KBM-7 (cell line): ENCODE results near the gene EGLN1.

Experiments used
- DNase-seq: peaks from one replicate; pipeline ENCODE4 v3.0.0-alpha.2; 2015
- in situ Hi-C: fragments of 300-500 bp; cut with MboI; formaldehyde crosslinking; loops from 2 replicates; pipeline ENCODE4 v1.14.3; 2020; ENCODE audit warnings: low sequenced_read_pairs, low pct_unique_long_range_greater_than_20kb, mixed read lengths

EGLN1 gene

GRCh38 chr1:231423648-231424047 lies 1.6 kb upstream of the EGLN1 start:
- no peak for DNase-seq
- in situ Hi-C loops = no loop called here

DNA sequence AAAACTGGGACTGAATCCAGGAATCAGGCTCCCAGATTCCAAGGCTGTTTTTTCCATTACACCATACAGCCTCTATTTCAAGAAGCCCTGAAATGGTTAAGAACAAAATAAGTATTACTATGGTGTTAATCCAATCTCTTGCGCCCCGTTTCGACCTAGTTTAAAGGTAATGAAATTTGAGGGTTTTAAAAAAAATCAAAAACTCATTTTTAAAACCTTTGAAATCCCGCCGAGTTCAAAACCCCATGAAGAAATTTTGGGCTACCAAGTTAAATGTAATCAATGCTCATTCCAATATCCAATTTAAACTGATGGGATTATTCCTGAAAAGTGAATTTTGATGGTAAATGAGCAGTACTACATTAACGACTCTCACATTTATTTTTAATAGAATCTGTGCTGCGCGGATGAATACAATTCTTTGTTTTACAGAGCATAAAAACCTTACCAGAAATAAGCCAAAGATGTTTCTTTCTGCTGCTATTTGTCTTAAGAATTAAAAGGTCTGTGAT lies 767 bp upstream of the EGLN1 start:
- DNase-seq = no peak
- in situ Hi-C loops = no loop called here

DNA sequence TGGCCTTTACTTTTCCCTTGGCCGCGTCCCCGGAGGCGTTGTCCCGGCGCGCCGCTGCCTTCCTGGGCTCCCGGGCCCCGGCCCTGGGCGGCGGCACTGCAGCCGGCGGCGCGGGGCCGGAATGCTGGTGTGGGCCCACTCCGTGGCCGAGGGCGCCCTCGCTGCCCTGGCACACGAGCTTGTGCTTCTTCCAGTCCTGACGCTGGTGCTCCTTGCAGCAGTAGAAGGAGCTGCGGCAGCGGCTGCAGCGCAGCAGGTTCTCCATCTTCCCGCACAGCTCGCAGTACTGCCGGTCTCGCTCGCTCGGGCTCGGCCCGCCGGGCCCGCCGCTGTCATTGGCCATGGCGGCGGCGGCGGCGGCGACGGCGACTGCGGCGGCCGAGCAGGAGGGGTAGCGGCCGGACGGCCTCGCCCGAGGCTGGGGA lies 529 bp downstream of the EGLN1 start:
- DNase-seq = no peak
- in situ Hi-C loops = no loop called here

DNA sequence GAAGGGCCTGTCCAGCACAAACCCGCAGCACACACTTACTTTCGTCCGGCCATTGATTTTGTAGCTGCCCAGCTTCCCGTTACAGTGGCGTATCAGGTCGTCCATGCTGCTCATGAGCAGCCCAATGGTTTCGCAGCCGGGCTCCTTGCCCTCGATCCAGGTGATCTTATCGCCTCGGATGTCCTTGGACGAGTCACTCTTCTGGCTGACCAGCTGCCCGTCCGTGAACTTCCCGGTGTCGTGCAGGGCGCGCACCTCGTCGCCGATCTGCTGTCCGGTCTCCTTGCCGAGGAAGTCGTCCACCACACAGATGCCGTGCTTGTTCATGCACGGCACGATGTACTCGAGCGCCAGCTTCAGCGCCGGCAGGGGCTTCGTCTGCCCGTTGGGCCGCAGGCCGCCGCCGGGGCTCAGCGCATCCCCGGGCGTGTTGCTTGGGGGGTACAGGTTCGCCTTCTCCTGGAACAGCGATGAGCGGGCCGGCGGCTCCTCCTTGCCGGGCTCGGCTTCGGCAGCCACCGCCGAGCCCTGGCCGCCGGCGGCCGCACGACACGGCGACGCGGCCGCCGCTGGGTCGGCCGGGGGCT lies 1.0 kb downstream of the EGLN1 start:
- in situ Hi-C loops = no loop called here

DNA sequence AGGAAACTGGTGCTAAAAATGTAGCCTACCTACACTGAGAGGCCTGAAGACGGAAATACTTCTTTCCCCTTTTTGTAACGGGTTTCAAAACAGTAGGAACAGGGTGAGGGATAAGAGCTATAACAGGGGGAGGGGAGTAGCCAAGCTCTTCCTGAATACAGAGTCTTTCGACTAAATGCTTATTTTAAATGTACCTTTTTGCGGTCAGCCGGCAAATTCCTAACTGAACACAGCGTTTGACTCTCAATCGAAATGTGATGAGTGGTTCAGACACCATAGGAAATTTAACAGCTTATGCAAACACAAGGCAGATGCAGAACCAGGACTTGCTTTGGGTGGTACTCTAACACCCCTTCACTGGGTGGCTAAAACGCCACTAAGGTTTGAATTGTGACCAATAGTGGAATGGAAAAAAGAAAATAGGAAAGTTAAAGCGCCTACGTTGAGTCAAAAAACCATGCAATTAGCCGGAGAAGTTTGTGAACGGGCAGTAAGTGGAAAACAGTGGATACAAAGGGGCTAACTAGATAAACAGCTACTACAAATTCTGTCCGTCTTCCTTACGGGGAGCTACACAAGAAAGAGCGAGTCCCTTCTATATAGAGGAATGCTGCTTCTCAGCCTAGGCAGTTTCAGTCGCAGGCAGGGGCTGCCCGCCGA lies 1.7 kb downstream of the EGLN1 start:
- DNase-seq = peak; percentile 74
- in situ Hi-C loops = no loop called here

More for the DNA sequence above, 1.0 kb downstream of the EGLN1 start:
- peak; percentile 56 for DNase-seq

DNA sequence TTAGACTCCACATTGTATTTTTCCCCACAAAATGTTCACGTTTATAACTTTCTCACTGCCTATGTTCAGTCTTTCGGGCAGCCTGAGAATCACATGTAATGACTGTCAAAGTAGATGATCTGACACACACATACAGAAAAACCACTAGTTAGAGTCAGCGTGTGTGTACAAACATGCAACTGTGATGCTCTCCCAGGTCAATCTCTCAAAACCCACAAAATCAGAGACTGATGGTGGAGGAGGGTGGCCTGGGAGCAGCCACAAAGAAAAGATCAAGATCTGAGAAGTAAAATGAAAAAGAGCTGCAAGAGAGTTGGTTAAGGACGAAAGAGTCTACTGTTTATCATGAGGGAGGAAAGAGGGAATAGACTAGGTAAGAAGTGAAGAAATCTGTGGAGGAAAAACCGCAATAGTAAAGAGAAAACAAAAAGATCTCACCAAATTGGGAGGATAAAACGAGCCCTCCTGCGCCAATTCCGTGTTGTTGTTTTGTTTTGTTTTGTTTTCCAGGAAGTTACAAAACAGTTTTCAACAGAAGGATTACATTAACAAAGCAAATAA lies 2.3 kb downstream of the EGLN1 start:
- in situ Hi-C loops = no loop called here

DNA sequence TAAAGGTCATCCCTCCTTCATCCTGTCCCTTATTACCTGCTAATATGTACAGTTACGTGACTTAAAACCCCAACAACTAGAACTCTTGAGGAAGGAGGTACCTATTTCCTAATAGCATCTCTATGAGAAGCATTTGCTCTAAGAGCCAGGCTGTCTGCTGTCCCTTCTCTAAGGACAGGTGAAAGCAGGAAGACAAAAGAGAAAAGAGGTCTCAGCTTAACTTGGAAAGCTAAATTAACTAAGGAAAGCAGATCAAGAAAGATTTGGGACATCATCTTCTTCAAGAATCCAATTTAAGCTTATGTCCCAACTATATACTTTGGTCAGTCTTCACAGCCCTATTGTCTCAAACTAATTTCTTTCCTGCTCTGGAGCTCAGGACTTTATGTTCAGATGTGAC lies 2.9 kb downstream of the EGLN1 start:
- no peak for DNase-seq
- in situ Hi-C loops = no loop called here

More for the DNA sequence above, 2.3 kb downstream of the EGLN1 start:
- no peak for DNase-seq

DNA sequence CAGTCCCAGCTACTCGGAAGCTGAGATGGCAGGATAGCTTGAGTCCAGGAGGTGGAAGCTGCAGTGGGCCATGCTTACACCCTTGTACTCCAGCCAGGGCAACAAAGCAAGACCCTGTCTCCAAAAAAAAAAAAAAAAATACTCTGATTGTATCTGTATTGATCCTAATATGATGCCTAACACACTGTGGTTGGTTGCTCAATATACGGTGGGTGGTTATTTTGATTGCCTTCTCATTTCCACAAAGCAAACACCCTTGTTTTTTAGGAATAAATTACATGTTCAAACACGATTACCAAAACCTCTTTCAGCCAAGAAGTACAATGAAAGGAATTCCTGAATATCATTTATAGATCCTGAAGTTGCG lies 3.4 kb downstream of the EGLN1 start:
- no peak for DNase-seq
- in situ Hi-C loops = no loop called here

- no peak for DNase-seq
- in situ Hi-C loops = no loop called here
These were observed 3.9 kb downstream of the EGLN1 start for GRCh38 chr1:231418101-231418740.

GRCh38 chr1:231417513-231417912 lies 4.6 kb downstream of the EGLN1 start:
- in situ Hi-C loops = no loop called here
- DNase-seq = no peak

- in situ Hi-C loops = no loop called here
- no peak for DNase-seq
These were observed 5.2 kb downstream of the EGLN1 start for GRCh38 chr1:231416901-231417300.

DNA sequence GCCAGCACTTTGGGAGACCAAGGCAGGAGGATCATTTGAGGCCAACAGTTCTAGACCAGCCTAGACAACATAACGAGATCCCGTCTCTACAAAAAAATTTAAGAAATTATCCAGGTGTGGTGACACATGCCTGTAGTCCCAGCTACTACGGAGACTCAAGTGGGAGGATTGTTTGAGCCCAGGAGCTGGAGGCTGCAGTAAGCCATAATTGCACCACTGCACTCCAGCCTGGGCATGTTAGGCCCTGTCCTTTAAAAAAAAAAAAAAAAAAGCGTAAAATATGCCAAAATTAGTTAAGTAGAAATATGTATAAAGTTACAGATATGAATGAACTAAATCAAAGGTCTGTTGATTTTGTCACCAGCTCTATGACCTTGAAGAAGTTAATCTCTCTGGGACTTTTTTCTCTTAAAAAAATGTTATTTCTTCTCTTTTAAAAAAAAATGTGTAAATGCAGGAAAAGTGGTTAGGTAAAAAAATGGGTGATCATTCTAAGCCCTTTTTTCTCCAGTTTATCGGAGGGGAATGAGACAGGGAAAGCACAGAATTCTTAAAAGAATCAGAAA lies 7.0 kb downstream of the EGLN1 start:
- no peak for DNase-seq
- in situ Hi-C loops = no loop called here

GRCh38 chr1:231414260-231415016 lies 7.6 kb downstream of the EGLN1 start:
- in situ Hi-C loops = no loop called here
- no peak for DNase-seq

- DNase-seq = no peak
- in situ Hi-C loops = no loop called here
These were observed 8.4 kb downstream of the EGLN1 start for GRCh38 chr1:231413749-231414082.

GRCh38 chr1:231411036-231411531 lies 11.0 kb downstream of the EGLN1 start:
- in situ Hi-C loops = no loop called here

DNA sequence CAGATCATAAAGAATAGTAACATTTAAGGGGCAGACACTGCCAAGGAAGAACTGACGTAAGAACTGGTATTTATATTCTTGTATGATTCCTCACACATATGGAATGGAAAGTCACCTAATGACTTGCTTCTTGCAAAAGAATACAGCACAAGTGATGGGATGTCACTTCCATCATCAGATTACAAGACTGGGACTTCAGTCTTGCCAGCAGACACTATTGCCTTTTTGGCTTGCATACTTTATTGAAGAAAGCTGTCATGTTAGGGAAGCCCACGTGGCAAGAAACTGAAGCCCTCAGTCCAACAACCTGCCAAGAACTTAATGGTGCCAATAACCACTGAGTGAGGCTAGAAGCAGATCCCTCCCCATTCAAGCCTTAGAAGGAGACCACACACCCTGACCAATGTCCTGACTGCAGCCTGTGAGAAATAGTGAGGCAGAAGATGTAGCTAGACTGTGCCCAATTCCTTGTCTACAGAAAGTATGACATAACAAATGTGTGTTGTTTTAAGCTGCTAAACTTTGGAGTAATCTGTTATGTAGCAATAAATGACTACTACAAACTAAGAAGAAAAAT lies 12.0 kb downstream of the EGLN1 start:
- in situ Hi-C loops = no loop called here
- no peak for DNase-seq

More at GRCh38 chr1:231411036-231411531, 11.0 kb downstream of the EGLN1 start:
- no peak for DNase-seq

- DNase-seq = no peak
- in situ Hi-C loops = no loop called here
These were observed 13.5 kb downstream of the EGLN1 start for GRCh38 chr1:231408528-231409094.

DNA sequence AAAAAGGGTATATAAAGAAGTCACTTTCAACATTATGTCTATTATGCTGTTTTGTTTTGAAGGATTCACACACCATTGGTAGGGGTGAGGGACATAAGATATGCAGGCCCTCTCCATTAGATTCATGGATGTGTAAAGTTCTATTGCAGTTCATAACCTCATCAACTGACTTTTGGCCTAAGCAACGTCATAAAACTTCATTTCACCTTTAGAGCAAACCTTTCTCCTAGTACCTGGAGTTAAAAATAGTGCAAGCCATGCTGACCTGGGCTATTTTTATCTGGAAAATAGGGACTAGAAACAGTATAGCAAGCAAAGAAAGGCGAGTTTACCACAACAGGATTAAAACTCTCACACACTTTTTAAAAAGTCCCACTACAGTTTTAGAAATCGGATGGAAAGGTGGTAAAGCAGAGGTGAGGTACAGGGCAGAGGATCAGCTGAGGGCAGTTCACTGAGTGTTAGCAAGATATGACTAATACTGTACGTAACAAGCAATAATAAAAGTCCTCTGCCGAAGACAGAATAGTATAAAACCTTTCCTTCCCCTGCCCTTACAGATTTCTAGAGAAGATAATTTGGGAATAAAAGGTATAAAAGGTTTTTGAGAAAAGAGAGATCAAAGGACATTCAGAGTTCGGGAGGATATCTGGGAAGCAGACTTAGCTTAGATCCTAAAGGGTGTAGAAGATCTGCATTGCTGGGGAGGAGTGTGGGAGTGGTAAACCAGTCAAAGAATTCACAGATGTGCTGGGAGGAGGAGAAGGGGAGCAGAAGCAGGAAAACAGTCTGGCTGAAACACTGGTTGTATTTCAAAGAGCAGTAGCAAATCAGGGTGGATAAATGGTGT lies 14.3 kb downstream of the EGLN1 start:
- no peak for DNase-seq
- in situ Hi-C loops = no loop called here
